ENCODE results near the gene TLR2.

GRCh38 chr4:153651116-153651515, 33.0 kb upstream of the TLR2 start:
- TF ChIP-seq POLR2A (IDR thresholded peaks at IDR 0.05; ENCODE audit: low read depth, low read length) (no peak), MAFK (IDR thresholded peaks at IDR 0.05; ENCODE audit: low read depth, low read length) (no peak)
- TF ChIP-seq, protein P1, sequence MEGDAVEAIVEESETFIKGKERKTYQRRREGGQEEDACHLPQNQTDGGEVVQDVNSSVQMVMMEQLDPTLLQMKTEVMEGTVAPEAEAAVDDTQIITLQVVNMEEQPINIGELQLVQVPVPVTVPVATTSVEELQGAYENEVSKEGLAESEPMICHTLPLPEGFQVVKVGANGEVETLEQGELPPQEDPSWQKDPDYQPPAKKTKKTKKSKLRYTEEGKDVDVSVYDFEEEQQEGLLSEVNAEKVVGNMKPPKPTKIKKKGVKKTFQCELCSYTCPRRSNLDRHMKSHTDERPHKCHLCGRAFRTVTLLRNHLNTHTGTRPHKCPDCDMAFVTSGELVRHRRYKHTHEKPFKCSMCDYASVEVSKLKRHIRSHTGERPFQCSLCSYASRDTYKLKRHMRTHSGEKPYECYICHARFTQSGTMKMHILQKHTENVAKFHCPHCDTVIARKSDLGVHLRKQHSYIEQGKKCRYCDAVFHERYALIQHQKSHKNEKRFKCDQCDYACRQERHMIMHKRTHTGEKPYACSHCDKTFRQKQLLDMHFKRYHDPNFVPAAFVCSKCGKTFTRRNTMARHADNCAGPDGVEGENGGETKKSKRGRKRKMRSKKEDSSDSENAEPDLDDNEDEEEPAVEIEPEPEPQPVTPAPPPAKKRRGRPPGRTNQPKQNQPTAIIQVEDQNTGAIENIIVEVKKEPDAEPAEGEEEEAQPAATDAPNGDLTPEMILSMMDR (conservative IDR thresholded peaks at IDR 0.05; ENCODE audit: low read depth, low read length): no peak

All from IMR-90 (cell line).